H1 (cell line): ENCODE data around the gene RNF8. TPM values are rescaled to one million over a fixed set of nuclear protein-coding genes. Genes with fewer than 3 reads are reported as not detected.

Source experiments
- CTCF ChIA-PET: fragments of 300-600 bp; sonication (Branson Sonifier 250); formaldehyde crosslinking; loops from one replicate; lab custom pipeline; 2021; ENCODE audit not compliant: partially characterized antibody; lab: Charles Lee
- POLR2A ChIA-PET: fragments of 300-600 bp; sonication (Branson Sonifier 250); formaldehyde crosslinking; loops from one replicate; lab custom pipeline; 2021; ENCODE audit warnings: inconsistent platforms; ENCODE audit not compliant: partially characterized antibody; lab: Charles Lee
- DNase-seq, 2 experiments: peaks; one replicate each; pipeline versions ENCODE4 v3.0.0 to v3.0.0-alpha.2; 2010 to 2022; ENCODE audit warnings: low spot score in 2 of 2, low read depth in 1 of 2, mixed read lengths in 1 of 2
- FAIRE-seq: peaks from 2 replicates; lab custom pipeline; 2011; peaks lifted over from hg19 to GRCh38; lab: Jason Lieb, UNC
- H2AFZ ChIP-seq: 2 replicates; pipeline ENCODE4 v1.8.1; 2012; ENCODE audit warnings: low read length, inconsistent platforms
- H2AK5ac ChIP-seq: 2 replicates; pipeline ENCODE4 v1.6.1; 2013; ENCODE audit warnings: low read depth, low read length
- H2BK120ac ChIP-seq: replicated peaks from 2 replicates; pipeline ENCODE3; 2013; ENCODE audit warnings: low read depth, low read length, inconsistent platforms
- H2BK12ac ChIP-seq: 2 replicates; pipeline ENCODE4 v1.6.1; 2013; ENCODE audit warnings: low read depth, low read length
- H2BK15ac ChIP-seq: 2 replicates; pipeline ENCODE4 v1.6.1; 2013; ENCODE audit warnings: low read length
- H2BK20ac ChIP-seq: 2 replicates; pipeline ENCODE4 v1.6.1; 2013; ENCODE audit warnings: low read length
- H2BK5ac ChIP-seq: 2 replicates; pipeline ENCODE4 v1.6.1; 2013; ENCODE audit warnings: low read depth, low read length
- H3K14ac ChIP-seq: 2 replicates; pipeline ENCODE4 v1.6.1; 2013; ENCODE audit warnings: inconsistent platforms; ENCODE audit not compliant: insufficient read length
- H3K18ac ChIP-seq: 2 replicates; pipeline ENCODE4 v1.6.1; 2013; ENCODE audit warnings: low read length; ENCODE audit errors: extremely low read depth
- H3K23ac ChIP-seq: 2 replicates; pipeline ENCODE4 v1.6.1; 2013; ENCODE audit warnings: inconsistent platforms; ENCODE audit not compliant: insufficient read length
- H3K23me2 ChIP-seq: 2 replicates; pipeline ENCODE4 v1.6.1; 2013; ENCODE audit warnings: low read depth, low read length
- H3K27ac ChIP-seq: 2 replicates; pipeline ENCODE4 v1.6.1; 2011; ENCODE audit warnings: low read depth, low read length, inconsistent platforms
- H3K27me3 ChIP-seq, 4 experiments: replicated peaks in 1 of 4; 1 replicate in 1 of 4; 2 replicates in 3 of 4; pipeline versions ENCODE4 v1.6.1 to v1.8.1; 2011 to 2013; ENCODE audit warnings: low read length in 3 of 4, mild to moderate bottlenecking in 3 of 4, inconsistent platforms in 2 of 4, mixed read lengths in 2 of 4, moderate library complexity in 1 of 4; ENCODE audit not compliant: control insufficient read depth in 3 of 4, insufficient read depth in 3 of 4; ENCODE audit errors: extremely low read depth in 1 of 4
- H3K36me3 ChIP-seq, 4 experiments: 2 replicates each; pipeline versions ENCODE4 v1.6.1 to v1.8.1; 2011 to 2013; ENCODE audit warnings: mild to moderate bottlenecking in 4 of 4, low read length in 3 of 4, moderate library complexity in 2 of 4, control low read depth in 1 of 4, inconsistent platforms in 1 of 4; ENCODE audit not compliant: insufficient read depth in 4 of 4, control insufficient read depth in 2 of 4
- H3K4ac ChIP-seq: replicated peaks from 2 replicates; pipeline ENCODE3; 2013; ENCODE audit warnings: low read length, low read depth, mixed read lengths, inconsistent platforms; ENCODE audit not compliant: insufficient read length
- H3K4me1 ChIP-seq, 4 experiments: replicated peaks in 1 of 4; 1 replicate in 1 of 4; 2 replicates in 3 of 4; pipeline versions ENCODE4 v1.6.1 to v1.8.1; 2011 to 2013; ENCODE audit warnings: low read length in 3 of 4, inconsistent platforms in 2 of 4, mixed read lengths in 1 of 4; ENCODE audit not compliant: insufficient read depth in 4 of 4, control insufficient read depth in 3 of 4
- H3K4me2 ChIP-seq, 2 experiments: 2 replicates each; pipeline versions ENCODE4 v1.6.1 to v1.8.1; 2011 to 2013; ENCODE audit warnings: low read depth in 2 of 2, low read length in 2 of 2, control low read depth in 1 of 2, inconsistent platforms in 1 of 2, mild to moderate bottlenecking in 1 of 2; ENCODE audit not compliant: insufficient read depth in 1 of 2
- H3K4me3 ChIP-seq, 4 experiments: fragments of 200-600, 300-600 bp in 1 of 4; sonication (generic), shearing (Covaris generic), sonication (Bioruptor Twin) in 1 of 4; 2 replicates each; pipeline versions ENCODE4 v1.5.1 to v1.8.1; 2011 to 2016; ENCODE audit warnings: low read length in 4 of 4, low read depth in 3 of 4, control low read depth in 2 of 4, inconsistent platforms in 2 of 4, mild to moderate bottlenecking in 2 of 4, mixed read lengths in 1 of 4, moderate library complexity in 1 of 4; ENCODE audit not compliant: insufficient read depth in 2 of 4; ENCODE audit errors: extremely low read depth in 1 of 4
- H3K56ac ChIP-seq: replicated peaks from 2 replicates; pipeline ENCODE3; 2013; ENCODE audit warnings: low read depth, mild to moderate bottlenecking, mixed read lengths, low read length, inconsistent platforms; ENCODE audit not compliant: insufficient read length
- H3K79me1 ChIP-seq: 2 replicates; pipeline ENCODE4 v1.6.1; 2013; ENCODE audit warnings: low read depth, low read length, control low read depth
- H3K79me2 ChIP-seq, 2 experiments: 2 replicates each; pipeline versions ENCODE4 v1.6.1 to v1.8.1; 2012 to 2013; ENCODE audit warnings: low read length in 2 of 2, mild to moderate bottlenecking in 2 of 2, inconsistent platforms in 1 of 2; ENCODE audit not compliant: insufficient read depth in 2 of 2, control insufficient read depth in 1 of 2
- H3K9ac ChIP-seq, 4 experiments: replicated peaks in 1 of 4; 1 replicate in 1 of 4; 2 replicates in 3 of 4; pipeline versions ENCODE4 v1.6.1 to v1.8.1; 2011 to 2013; ENCODE audit warnings: low read depth in 3 of 4, low read length in 3 of 4, control low read depth in 2 of 4, mild to moderate bottlenecking in 2 of 4, moderate library complexity in 2 of 4, inconsistent platforms in 1 of 4; ENCODE audit errors: extremely low read depth in 1 of 4
- H3K9me3 ChIP-seq, 2 experiments: 2 replicates each; pipeline versions ENCODE4 v1.6.1 to v1.8.1; 2012 to 2013; ENCODE audit warnings: mild to moderate bottlenecking in 2 of 2, moderate library complexity in 2 of 2, control low read depth in 1 of 2, inconsistent platforms in 1 of 2, low read depth in 1 of 2, low read length in 1 of 2, mixed read lengths in 1 of 2; ENCODE audit not compliant: insufficient read depth in 2 of 2
- H4K20me1 ChIP-seq, 2 experiments: replicated peaks in 1 of 2; 2 replicates each; pipeline versions ENCODE3 to v1.8.1; 2011 to 2013; ENCODE audit warnings: inconsistent platforms in 2 of 2, low read length in 2 of 2, mild to moderate bottlenecking in 1 of 2; ENCODE audit not compliant: insufficient read depth in 2 of 2, control insufficient read depth in 1 of 2
- H4K5ac ChIP-seq: 2 replicates; pipeline ENCODE4 v1.6.1; 2013; ENCODE audit warnings: low read length, low read depth, mixed read lengths, inconsistent platforms; ENCODE audit not compliant: insufficient read length
- H4K8ac ChIP-seq: 2 replicates; pipeline ENCODE4 v1.8.0; 2013; ENCODE audit warnings: mild to moderate bottlenecking, moderate library complexity, low read length, inconsistent platforms; ENCODE audit not compliant: insufficient read depth; ENCODE audit errors: extremely low read depth
- H4K91ac ChIP-seq: replicated peaks from 2 replicates; pipeline ENCODE3; 2013; ENCODE audit warnings: low read length, mixed read lengths, inconsistent platforms; ENCODE audit not compliant: insufficient read length
- ASH2L ChIP-seq: fragments of 200-600, 300-600 bp; sonication (generic); IDR thresholded peaks from one replicate; pipeline ENCODE4 v1.7.1; 2017; ENCODE audit warnings: low read length
- CREB1 ChIP-seq: IDR thresholded peaks from 2 replicates; pipeline ENCODE4 v1.6.1; 2012; ENCODE audit warnings: inconsistent platforms
- CTBP2 ChIP-seq: IDR thresholded peaks from 2 replicates; pipeline ENCODE4 v1.7.0; 2011; ENCODE audit warnings: borderline replicate concordance, mild to moderate bottlenecking, moderate library complexity, mixed read lengths, low read length; ENCODE audit not compliant: insufficient read depth, insufficient read length
- FOSL1 ChIP-seq: IDR thresholded peaks from 2 replicates; pipeline ENCODE4 v1.6.1; 2011; ENCODE audit warnings: mild to moderate bottlenecking, low read depth, low read length, moderate library complexity; ENCODE audit not compliant: insufficient read depth
- GABPA ChIP-seq: IDR thresholded peaks from 2 replicates; pipeline ENCODE4 v1.6.1; 2011; ENCODE audit warnings: mild to moderate bottlenecking, low read length, moderate library complexity, borderline replicate concordance; ENCODE audit not compliant: insufficient read depth
- HDAC6 ChIP-seq: IDR thresholded peaks from one replicate; pipeline ENCODE4 v1.7.1; 2012; ENCODE audit warnings: low read depth, mild to moderate bottlenecking, inconsistent platforms, low read length, moderate library complexity
- JUN ChIP-seq: IDR thresholded peaks from 2 replicates; pipeline ENCODE4 v1.6.1; 2011; ENCODE audit warnings: low read depth, mild to moderate bottlenecking, improper control_type of control experiment, low read length
- KDM4A ChIP-seq: IDR thresholded peaks from one replicate; pipeline ENCODE4 v1.7.1; 2012; ENCODE audit warnings: low read depth, mild to moderate bottlenecking, moderate library complexity, low read length, inconsistent platforms; ENCODE audit not compliant: severe bottlenecking
- MAX ChIP-seq: IDR thresholded peaks from 2 replicates; pipeline ENCODE4 v1.6.1; 2012; ENCODE audit warnings: inconsistent platforms
- PHF8 ChIP-seq: fragments of 200-600 bp; sonication (generic); conservative IDR thresholded peaks from 2 replicates; pipeline ENCODE4 v1.7.1; 2012; ENCODE audit warnings: low read depth, mild to moderate bottlenecking, inconsistent platforms, low read length, moderate library complexity
- POLR2AphosphoS5 ChIP-seq: IDR thresholded peaks from 2 replicates; pipeline ENCODE4 v1.6.1; 2011; ENCODE audit warnings: low read depth, low read length
- TAF1 ChIP-seq: IDR thresholded peaks from 2 replicates; pipeline ENCODE4 v1.6.1; 2011; ENCODE audit warnings: mild to moderate bottlenecking, low read depth, low read length
- TEAD4 ChIP-seq: IDR thresholded peaks from 2 replicates; pipeline ENCODE4 v1.6.1; 2012; ENCODE audit warnings: low read depth, low read length, inconsistent platforms, mixed read lengths
- WGBS, 2 experiments: shearing (Covaris generic) in 1 of 2; methylation state at CpG; one replicate each; pipeline versions ENCODE4 v1.1.6 to v1.1.7; 2013 to 2015; ENCODE audit warnings: low lambda C conversion rate in 2 of 2, mixed read lengths in 2 of 2, inconsistent platforms in 1 of 2, low coverage in 1 of 2, missing lambda C conversion rate in 1 of 2; ENCODE audit not compliant: insufficient replicate concordance in 2 of 2, insufficient coverage in 1 of 2, insufficient read length in 1 of 2; ENCODE audit errors: extremely low coverage in 1 of 2, missing lambda C conversion rate in 1 of 2; 5-methylcytosine and 5-hydroxymethylcytosine counted together
- polyA plus RNA-seq, 7 experiments: library from polyadenylated mRNA; depleted of rRNA in 3 of 7; stranded (reverse) in 5 of 7; unstranded in 2 of 7; fragments of >200 nt in 5 of 7; fragments of 200-250 nt in 2 of 7; gene quantifications; 1 replicate in 5 of 7; 2 replicates in 1 of 7; 4 replicates in 1 of 7; pipeline versions ENCODE4 v1.2.1 to v1.2.3, GENCODE V29; 2011 to 2013; ENCODE audit warnings: missing spikeins in 2 of 7, mixed read lengths in 2 of 7
- total RNA-seq: library from RNA; stranded (reverse); fragmentation: NEBNext Ultra II Directional; extraction: Animal tissue kit (Norgen Biotek cat#: 25700); gene quantifications from 2 replicates; pipeline ENCODE4 v1.2.1, GENCODE V29; 2021
- TF ChIP-seq, protein P1 (sequence below): IDR thresholded peaks from 2 replicates; pipeline ENCODE4 v1.6.1; 2012; ENCODE audit warnings: inconsistent platforms

Gene RNF8
- total and polyA plus RNA-seq, 2 of the 8 experiments (the other 6 are each of a cell fraction or from before 2014, with no cell fraction given), result 20.3 to 44.7 TPM

GRCh38 chr6:37406726-37407341 is 53.1 kb downstream of the RNF8 start:
- 94% methylated on average over 3 of the region's 3 CpGs; no CpG with 5 or more reads in 1 of the 2 experiments for WGBS, 2 experiments
- ChIA-PET POLR2A (no interaction called here), CTCF (no interaction called here)
- Histone ChIP-seq H2BK20ac (no peak overlapping the region), H3K79me1 (no peaks in the 10 kb centered on the region), H3K23me2 (no peaks in the 10 kb centered on the region), H4K91ac (no peak overlapping the region), H3K27ac (no peak overlapping the region), H2BK12ac (no peak overlapping the region), H2AK5ac (no peak overlapping the region), H3K9me3 (no peaks in the 10 kb centered on the region), H3K14ac (no peak overlapping the region), H3K36me3 (no peaks in the 10 kb centered on the region), H3K23ac (no peak overlapping the region), H3K56ac (no peak overlapping the region), H3K4me3 (no peak overlapping the region), H3K18ac (no peak overlapping the region), H3K4me2 (no peak overlapping the region), H3K4me1 (no peaks in the 10 kb centered on the region), H3K9ac (no peak overlapping the region), H4K5ac (no peak overlapping the region), H2BK15ac (no peak overlapping the region), H2BK120ac (no peak overlapping the region), H2AFZ (no peak overlapping the region), H3K79me2 (no peaks in the 10 kb centered on the region), H3K4ac (no peak overlapping the region), H3K27me3 (no peaks in the 10 kb centered on the region), H2BK5ac (no peak overlapping the region), H4K20me1 (no peaks in the 10 kb centered on the region), H4K8ac (no peak overlapping the region)
- DNase-seq (no peak), FAIRE-seq (no peak)
- no peak for TF ChIP-seq PHF8
- no peak for TF ChIP-seq HDAC6
- TF ChIP-seq TEAD4, result no peak
- TF ChIP-seq KDM4A, result no peak
- TF ChIP-seq POLR2AphosphoS5, result no peak
- TF ChIP-seq JUN, result no peak
- no peak for TF ChIP-seq MAX
- TF ChIP-seq ASH2L, result no peak
- TF ChIP-seq TAF1, result no peak
- TF ChIP-seq GABPA, result no peak
- no peak for TF ChIP-seq CTBP2
- TF ChIP-seq FOSL1, result no peak
- TF ChIP-seq, protein P1, sequence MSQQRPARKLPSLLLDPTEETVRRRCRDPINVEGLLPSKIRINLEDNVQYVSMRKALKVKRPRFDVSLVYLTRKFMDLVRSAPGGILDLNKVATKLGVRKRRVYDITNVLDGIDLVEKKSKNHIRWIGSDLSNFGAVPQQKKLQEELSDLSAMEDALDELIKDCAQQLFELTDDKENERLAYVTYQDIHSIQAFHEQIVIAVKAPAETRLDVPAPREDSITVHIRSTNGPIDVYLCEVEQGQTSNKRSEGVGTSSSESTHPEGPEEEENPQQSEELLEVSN, result no peak
- TF ChIP-seq CREB1, result no peak
